HG03460 (cell line): Measurements from ENCODE around the gene MYL10.

Experiments
- ATAC-seq: cut with Tn5 transposase; IDR thresholded peaks from one replicate; pipeline ENCODE4 v1.9.1; 2021; ENCODE audit not compliant: unreplicated experiment

MYL10 gene

GRCh38 chr7:101575721-101576120 is 53.4 kb downstream of the MYL10 start:
- ATAC-seq, result no peak

DNA sequence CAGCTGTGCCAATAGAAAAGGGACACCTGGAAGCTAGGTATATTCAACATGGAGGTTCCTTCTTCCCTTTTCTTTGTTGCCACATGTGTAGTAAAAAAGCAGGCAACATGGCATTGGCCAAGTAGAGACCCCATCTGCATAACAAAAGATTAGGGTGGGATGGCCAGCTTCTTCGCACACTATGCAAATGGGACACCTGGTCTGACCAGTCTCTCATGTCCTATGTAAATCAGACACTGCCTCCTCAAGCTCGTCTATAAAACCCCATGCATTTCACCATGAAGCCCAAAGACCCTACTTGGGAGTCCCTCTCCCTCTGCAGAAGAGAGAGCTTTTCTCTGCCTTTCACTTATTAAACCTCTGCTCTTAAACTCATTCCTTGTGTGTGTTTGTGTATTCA is 53.9 kb downstream of the MYL10 start:
- no peak for ATAC-seq

DNA sequence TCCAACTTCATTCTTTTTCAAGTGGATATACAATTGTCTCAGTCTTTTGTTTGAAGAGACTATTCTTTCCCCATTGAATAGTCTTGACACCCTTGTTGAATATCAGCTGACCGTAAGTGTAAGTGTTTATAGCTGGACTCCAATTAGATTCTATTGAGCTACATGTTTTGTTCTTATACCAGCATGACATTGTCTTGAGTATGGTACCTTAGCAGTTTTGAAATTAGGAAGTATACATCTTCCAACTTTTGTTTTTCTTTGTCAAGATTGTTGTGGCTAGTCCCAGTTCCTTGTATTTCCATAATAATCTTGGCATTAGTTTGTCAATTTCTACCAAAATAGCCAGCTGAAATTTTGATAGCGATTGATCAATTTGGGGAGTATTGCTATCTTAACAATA is 56.9 kb downstream of the MYL10 start:
- ATAC-seq, result no peak

GRCh38 chr7:101567230-101567629 is 61.9 kb downstream of the MYL10 start:
- no peak for ATAC-seq

- ATAC-seq, result no peak
Measured at GRCh38 chr7:101565601-101566209, 63.4 kb downstream of the MYL10 start.

- ATAC-seq, result no peak
Measured at GRCh38 chr7:101564778-101565211, 64.3 kb downstream of the MYL10 start.

DNA sequence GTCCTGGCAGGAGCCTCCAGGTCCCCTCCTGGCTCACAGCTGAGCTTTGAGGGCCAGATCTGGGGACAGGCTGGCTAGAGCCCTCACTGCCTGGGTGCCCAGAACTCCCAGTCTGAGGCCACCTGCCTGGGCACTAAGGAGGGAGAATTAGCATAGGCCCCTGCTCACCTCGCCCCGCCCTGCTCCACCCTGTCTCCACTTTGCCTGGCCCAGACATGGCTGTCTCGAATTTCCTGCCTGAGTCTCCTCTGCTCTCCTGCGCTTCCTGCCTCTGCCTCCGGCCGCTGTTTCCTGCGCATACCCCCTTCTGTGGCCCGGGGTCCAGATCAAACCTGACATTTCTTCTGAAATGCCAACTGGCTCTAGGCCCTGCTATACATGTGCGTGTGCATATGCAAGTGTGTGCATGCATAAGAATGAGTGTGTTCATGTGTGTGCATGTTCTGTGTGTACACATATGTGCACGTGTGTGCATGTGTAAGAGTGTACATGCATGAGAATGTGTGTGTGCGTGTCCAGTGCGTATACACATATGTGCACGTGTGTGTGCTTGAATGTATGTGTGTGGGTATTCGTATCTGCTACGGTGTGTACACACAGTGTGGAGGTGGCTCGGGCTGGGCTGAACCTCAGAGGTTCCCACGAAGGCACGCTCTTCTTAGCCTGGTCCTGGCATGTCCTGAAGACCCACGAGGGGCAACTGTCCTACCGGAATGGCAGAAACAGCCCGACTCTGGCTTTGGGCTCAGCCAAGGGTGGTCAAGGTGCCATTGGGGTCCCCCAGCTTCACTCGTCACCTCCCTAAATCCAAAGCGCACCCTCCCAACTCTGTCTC is 64.9 kb downstream of the MYL10 start:
- ATAC-seq, result no peak
